ENCODE measurements around the gene CCIN.
"Not testable (repeated sequence)": the region's sequence is repeated elsewhere in the genome, so short reads cannot be mapped to it uniquely, and the experiment has no call there.

The CCIN gene

DNA sequence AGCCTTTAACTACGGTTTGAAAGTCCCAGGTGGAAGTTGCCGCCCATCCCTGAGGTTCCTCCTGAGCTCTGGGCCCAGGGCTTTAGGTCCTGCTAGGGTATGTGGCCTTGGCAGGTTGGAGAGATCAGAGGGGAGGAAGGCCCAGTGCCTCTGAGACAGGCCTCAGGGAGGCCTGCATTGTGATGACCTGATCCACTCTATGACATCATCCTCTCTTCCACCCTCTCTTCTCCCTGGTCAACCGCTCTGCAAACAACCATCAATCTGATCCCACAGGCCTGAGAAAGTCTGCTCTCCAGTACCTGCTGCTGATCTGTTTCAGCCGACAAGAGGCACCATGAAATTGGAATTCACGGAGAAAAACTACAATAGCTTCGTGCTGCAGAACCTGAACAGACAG lies at the start of gene CCIN:
TSS of gene CCIN (plus strand) at position 223 of the 400 bp plus-strand sequence. CDS start at position 338, 115 bp downstream.
- DNase-seq (ENCODE audit: low read depth, low spot score), result no peak

DNA sequence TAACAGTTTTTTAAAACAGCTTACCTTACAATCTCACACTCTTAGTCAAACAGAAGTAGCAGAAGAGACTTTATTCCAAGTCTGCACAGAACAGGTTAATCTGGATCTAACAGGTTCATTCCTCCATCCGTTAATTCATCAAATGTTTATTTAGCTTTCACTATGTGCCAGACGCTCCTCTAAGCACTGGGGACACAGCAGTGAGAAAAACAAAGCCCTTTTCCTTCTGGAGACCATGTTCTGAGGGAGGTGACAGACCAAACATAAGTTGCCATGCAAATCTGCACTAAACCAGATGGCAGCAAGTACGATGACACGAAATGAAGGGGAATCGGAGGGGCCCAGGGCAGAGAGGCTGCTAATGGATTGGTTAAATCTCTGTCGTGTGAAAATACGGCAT lies 49.7 kb upstream of the CCIN start:
- no peak for DNase-seq (ENCODE audit: low read depth, low spot score)

- DNase-seq (ENCODE audit: low read depth, low spot score), result no peak
Observed at GRCh38 chr9:36120705-36121104, 48.5 kb upstream of the CCIN start.

GRCh38 chr9:36121971-36122370 lies 47.2 kb upstream of the CCIN start:
- no peak for DNase-seq (ENCODE audit: low read depth, low spot score)

- DNase-seq (ENCODE audit: low read depth, low spot score), result no peak
Observed at GRCh38 chr9:36123515-36123914, 45.7 kb upstream of the CCIN start.

- no peak for DNase-seq (ENCODE audit: low read depth, low spot score)
Observed at GRCh38 chr9:36125062-36125855, 43.9 kb upstream of the CCIN start.

GRCh38 chr9:36126016-36126730 lies 43.0 kb upstream of the CCIN start:
- DNase-seq (ENCODE audit: low read depth, low spot score), result no peak

- DNase-seq (ENCODE audit: low read depth, low spot score), result no peak
Observed at GRCh38 chr9:36127652-36128244, 41.4 kb upstream of the CCIN start.

GRCh38 chr9:36128349-36128748 lies 40.8 kb upstream of the CCIN start:
- DNase-seq (ENCODE audit: low read depth, low spot score), result no peak

GRCh38 chr9:36129139-36129538 lies 40.0 kb upstream of the CCIN start:
- no peak for DNase-seq (ENCODE audit: low read depth, low spot score)

DNA sequence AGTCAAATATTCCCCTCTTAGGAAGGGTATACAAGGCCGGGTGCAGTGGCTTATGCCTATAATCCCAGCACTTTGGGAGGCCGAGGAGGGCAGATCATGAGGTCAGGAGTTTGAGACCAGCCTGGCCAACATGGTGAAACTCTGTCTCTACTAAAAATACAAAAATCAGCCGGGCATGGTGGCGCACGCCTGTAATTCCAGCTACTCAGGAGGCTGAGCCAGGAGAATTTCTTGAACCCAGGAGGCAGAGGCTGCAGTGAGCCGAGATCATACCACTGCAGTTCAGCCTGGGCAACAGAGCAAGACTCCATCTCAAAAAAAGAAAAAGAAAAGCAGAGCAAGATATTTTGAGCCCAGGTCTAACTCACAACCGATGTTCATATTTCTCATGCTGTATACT lies 37.5 kb upstream of the CCIN start:
- DNase-seq (ENCODE audit: low read depth, low spot score), result not testable (repeated sequence)

DNA sequence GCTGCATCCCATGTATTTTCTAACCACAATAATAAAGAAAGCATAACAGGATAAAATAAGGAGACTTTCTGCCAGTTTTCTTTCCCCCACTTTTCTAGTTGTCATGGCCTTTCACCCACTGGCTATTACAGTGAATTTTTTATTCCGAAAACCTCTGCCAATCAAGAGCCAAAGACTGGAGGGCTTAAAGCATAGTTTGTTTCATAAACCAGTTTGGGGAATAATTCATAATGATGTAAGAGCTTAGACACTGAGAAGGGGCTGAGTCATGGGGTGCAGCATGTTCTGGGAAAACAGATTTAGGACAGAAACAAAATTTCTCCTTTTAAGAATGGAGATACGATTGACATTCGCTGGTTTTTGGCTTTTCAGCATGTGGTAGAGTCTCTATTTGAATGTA lies 37.1 kb upstream of the CCIN start:
- no peak for DNase-seq (ENCODE audit: low read depth, low spot score)

- DNase-seq (ENCODE audit: low read depth, low spot score), result no peak
Observed at GRCh38 chr9:36134761-36135505, 34.3 kb upstream of the CCIN start.

- no peak for DNase-seq (ENCODE audit: low read depth, low spot score)
Observed at GRCh38 chr9:36135741-36136271, 33.4 kb upstream of the CCIN start.

GRCh38 chr9:36136272-36136893 lies 32.8 kb upstream of the CCIN start, which contains the start of gene GLIPR2:
Gene GLIPR2, plus strand, starts transcription at chr9:36136733. Its CDS starts 46 bp downstream, at chr9:36136779.
- no peak for DNase-seq (ENCODE audit: low read depth, low spot score)

DNA sequence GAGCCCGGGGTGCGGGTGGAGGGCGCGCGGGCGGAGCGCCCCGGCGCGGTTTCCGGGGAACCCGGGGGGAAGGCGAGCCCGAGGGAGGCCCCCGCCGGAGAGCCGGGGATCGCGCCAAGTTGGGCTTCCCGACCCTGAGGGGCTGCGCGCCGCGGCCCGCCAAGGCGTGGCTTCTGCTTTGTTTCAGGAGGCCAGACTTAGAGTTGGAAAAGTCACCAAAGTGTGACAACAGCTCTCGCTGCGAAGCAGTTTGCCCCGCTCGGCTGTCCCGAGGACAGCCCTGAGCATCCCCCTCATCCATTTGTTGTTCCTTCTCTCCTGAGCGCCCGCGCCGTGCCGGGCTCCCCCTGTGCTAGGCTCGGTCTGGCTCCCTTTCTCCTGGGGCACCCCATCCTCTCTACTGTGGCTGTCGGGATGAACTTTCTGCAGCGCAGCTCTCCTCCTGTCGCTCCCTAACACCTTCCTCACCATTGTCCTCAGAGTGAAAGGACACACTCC lies 32.2 kb upstream of the CCIN start:
- no peak for DNase-seq (ENCODE audit: low read depth, low spot score)

DNA sequence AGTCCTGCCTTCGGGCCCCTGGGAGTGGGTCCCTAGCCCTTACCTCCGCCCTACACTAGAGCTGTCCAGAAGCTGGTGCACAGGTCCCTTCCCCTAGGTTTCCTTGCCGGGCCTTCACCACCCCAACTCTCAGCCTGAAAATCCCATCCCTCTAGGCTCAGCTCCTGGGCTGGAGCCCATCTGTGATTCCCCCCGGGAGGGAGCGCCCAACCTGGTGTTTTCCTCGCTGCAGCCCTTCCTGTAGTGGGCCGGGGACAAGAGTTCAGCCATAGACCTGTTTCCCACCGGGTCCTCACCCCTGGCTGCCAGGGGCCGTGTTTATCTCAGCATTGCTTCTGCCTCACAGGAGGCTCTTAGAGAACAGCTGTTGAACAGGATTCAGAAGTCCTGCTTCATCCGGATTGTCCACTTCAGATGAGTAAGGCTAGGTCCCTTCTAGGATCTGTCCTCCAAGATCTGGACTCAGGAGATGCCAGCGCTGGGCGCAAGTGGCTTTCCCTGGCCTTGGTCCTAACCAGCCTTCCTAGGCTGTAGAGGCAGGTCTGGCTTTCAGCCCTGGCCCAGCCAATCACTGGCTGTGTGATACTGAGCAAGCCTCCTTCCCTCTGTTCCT lies 31.7 kb upstream of the CCIN start:
- DNase-seq (ENCODE audit: low read depth, low spot score), result no peak

DNA sequence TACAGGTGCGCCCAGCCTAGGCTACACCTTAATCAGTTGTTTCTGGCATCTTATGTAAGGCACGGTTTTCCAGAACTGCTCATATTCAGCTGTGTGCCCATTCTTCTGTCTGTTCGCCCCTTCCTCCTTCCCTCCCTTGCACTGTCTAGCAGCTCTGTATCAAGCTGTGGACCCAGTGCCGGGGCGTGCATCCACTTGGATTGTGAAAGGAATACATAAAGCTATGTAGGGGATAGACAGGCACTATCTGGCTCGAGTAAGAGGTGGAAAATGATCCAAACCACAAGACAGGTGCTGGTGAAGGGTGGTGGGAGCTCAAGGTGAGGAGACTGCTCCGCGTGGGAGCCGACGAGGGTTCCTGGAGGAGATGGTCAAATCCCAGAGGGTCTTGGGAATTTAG lies 30.7 kb upstream of the CCIN start:
- no peak for DNase-seq (ENCODE audit: low read depth, low spot score)

DNA sequence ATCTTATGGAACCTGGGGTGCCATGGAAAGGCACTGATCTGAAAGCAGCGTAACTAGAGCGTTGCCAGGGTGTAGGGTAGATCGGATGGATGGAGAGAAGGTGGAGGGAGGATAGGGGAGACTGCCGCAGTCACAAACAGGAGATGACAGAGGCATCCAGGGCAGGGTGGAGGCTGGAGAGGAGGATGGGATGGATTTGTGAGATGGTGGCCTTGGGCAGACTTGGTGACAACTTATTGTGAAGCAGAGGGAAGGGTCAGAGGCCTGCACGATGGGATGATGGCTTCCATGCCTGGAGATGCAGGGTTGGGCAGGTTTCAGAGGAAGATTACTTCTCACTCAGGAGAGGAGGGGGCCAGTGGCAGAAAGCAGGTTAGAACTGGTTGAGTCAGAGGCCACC lies 30.3 kb upstream of the CCIN start:
- DNase-seq (ENCODE audit: low read depth, low spot score), result no peak
